Endothelial cell of umbilical vein (primary cell): ENCODE data around the gene QSER1. TPM values are rescaled to one million over a fixed set of nuclear protein-coding genes. Genes with fewer than 3 reads are reported as not detected.
A peak's percentile ranks its signal among the peaks of the same experiment; 100 is the strongest.

Experiments
- BruUV-seq: library from RNA; stranded (reverse); fragments of 400-500 nt; replicated peaks from 2 replicates; lab custom pipeline; 2021; lab: Mats Ljungman, UMichigan
- CTCF ChIA-PET: fragments of 300-600, 350-600 bp; sonication (Branson Sonifier 250); formaldehyde crosslinking; loops from one replicate; lab custom pipeline; 2021; ENCODE audit warnings: antibody characterized with exemption, inconsistent platforms; lab: Charles Lee
- POLR2A ChIA-PET: fragments of 300-600, 350-600 bp; sonication (Branson Sonifier 250); formaldehyde crosslinking; loops from one replicate; lab custom pipeline; 2021; ENCODE audit warnings: antibody characterized with exemption, inconsistent platforms; lab: Charles Lee
- DNase-seq: peaks from one replicate; pipeline ENCODE4 v3.0.0-alpha.2; 2011; ENCODE audit warnings: low read depth, low spot score
- FAIRE-seq: peaks from 2 replicates; lab custom pipeline; 2011; peaks lifted over from hg19 to GRCh38; lab: Jason Lieb, UNC
- H2AFZ ChIP-seq: 2 replicates; pipeline ENCODE4 v1.6.0; 2012; ENCODE audit warnings: low read depth, low read length, control low read depth, inconsistent platforms
- H3K27ac ChIP-seq: 2 replicates; pipeline ENCODE4 v1.5.1; 2011; ENCODE audit warnings: low read depth, mild to moderate bottlenecking, control low read depth, low read length, moderate library complexity; ENCODE audit not compliant: insufficient read depth
- H3K27me3 ChIP-seq, 2 experiments: 2 replicates each; pipeline versions ENCODE4 v1.6.0 to v1.6.1; 2011; ENCODE audit warnings: low read length in 2 of 2, mixed read lengths in 1 of 2; ENCODE audit not compliant: control insufficient read depth in 2 of 2, insufficient read depth in 2 of 2
- H3K36me3 ChIP-seq, 2 experiments: 2 replicates in 1 of 2; 3 replicates in 1 of 2; pipeline ENCODE4 v1.5.1; 2011; ENCODE audit warnings: low read length in 2 of 2, mild to moderate bottlenecking in 1 of 2, moderate library complexity in 1 of 2; ENCODE audit not compliant: control insufficient read depth in 2 of 2, insufficient read depth in 2 of 2; ENCODE audit errors: extremely low read depth in 1 of 2
- H3K4me1 ChIP-seq: 3 replicates; pipeline ENCODE4 v1.5.1; 2011; ENCODE audit warnings: mild to moderate bottlenecking, low read length; ENCODE audit not compliant: control insufficient read depth, insufficient read depth; ENCODE audit errors: extremely low read depth
- H3K4me2 ChIP-seq: 2 replicates; pipeline ENCODE4 v1.6.1; 2011; ENCODE audit warnings: low read length, control low read depth, mixed read lengths; ENCODE audit not compliant: insufficient read depth
- H3K4me3 ChIP-seq, 3 experiments: fragments of 200-600 bp in 1 of 3; sonication (generic), shearing (Covaris generic) in 1 of 3; replicated peaks in 1 of 3; 2 replicates each; pipeline ENCODE4 v1.5.1; 2011 to 2016; ENCODE audit warnings: control low read depth in 3 of 3, low read length in 3 of 3, mild to moderate bottlenecking in 2 of 3, inconsistent platforms in 1 of 3, low read depth in 1 of 3, moderate library complexity in 1 of 3; ENCODE audit not compliant: insufficient read depth in 1 of 3
- H3K79me2 ChIP-seq: 2 replicates; pipeline ENCODE4 v1.6.0; 2012; ENCODE audit warnings: low read length, inconsistent platforms; ENCODE audit not compliant: control insufficient read depth, insufficient read depth
- H3K9ac ChIP-seq: replicated peaks from 2 replicates; pipeline ENCODE3; 2011; ENCODE audit warnings: low read length, control low read depth; ENCODE audit not compliant: insufficient read depth; ENCODE audit errors: extremely low read depth
- H3K9me1 ChIP-seq: replicated peaks from 3 replicates; pipeline ENCODE4 v1.6.0; 2011; ENCODE audit warnings: mild to moderate bottlenecking, low read length; ENCODE audit not compliant: control insufficient read depth, insufficient read depth; ENCODE audit errors: extremely low read depth
- H3K9me3 ChIP-seq: replicated peaks from 2 replicates; pipeline ENCODE4 v1.5.1; 2012; ENCODE audit warnings: low read length, inconsistent platforms; ENCODE audit not compliant: control insufficient read depth, insufficient read depth
- H4K20me1 ChIP-seq: replicated peaks from 2 replicates; pipeline ENCODE3; 2011; ENCODE audit warnings: mild to moderate bottlenecking, low read length; ENCODE audit not compliant: control insufficient read depth, insufficient read depth; ENCODE audit errors: extremely low read depth
- EZH2 ChIP-seq: IDR thresholded peaks from 2 replicates; pipeline ENCODE4 v1.6.1; 2012; ENCODE audit warnings: borderline replicate concordance, low read depth, mild to moderate bottlenecking, moderate library complexity, low read length, inconsistent platforms; ENCODE audit not compliant: severe bottlenecking
- POLR2A ChIP-seq: IDR thresholded peaks from 2 replicates; pipeline ENCODE4 v1.6.1; 2012; ENCODE audit warnings: low read depth, mild to moderate bottlenecking, control low read depth, low read length
- POLR2AphosphoS5 ChIP-seq: IDR thresholded peaks from 2 replicates; pipeline ENCODE4 v1.6.1; 2012; ENCODE audit warnings: low read depth, mild to moderate bottlenecking, control low read depth, low read length, moderate library complexity; ENCODE audit not compliant: insufficient read depth
- dilution Hi-C: fragments of 300-500 bp; cut with MboI; formaldehyde crosslinking; loops from one replicate; pipeline ENCODE4 v1.15.0; 2019; ENCODE audit warnings: low sequenced_read_pairs; ENCODE audit not compliant: extremely low pct_ligation_motif_present
- intact Hi-C: fragments of 100-400 bp; cut with micrococcal nuclease; formaldehyde crosslinking; loops from one replicate; pipeline ENCODE4 v1.10.0; 2022
- polyA plus RNA-seq, 4 experiments: library from polyadenylated mRNA; depleted of rRNA in 3 of 4; stranded (reverse) in 3 of 4; unstranded in 1 of 4; fragments of >200 nt; gene quantifications; 2 replicates each; pipeline versions ENCODE4 v1.2.1 to v1.2.3, GENCODE V29; 2011 to 2012; ENCODE audit warnings: missing spikeins in 1 of 4
- total RNA-seq: library from RNA; stranded (reverse); gene quantifications from 2 replicates; pipeline ENCODE4 v1.2.3, GENCODE V29; 2021

Gene QSER1
- total and polyA plus RNA-seq, 2 donors (not counting 3 experiments of a cell fraction or from before 2014, with no cell fraction given), result 5.5 to 36.6 TPM

DNA sequence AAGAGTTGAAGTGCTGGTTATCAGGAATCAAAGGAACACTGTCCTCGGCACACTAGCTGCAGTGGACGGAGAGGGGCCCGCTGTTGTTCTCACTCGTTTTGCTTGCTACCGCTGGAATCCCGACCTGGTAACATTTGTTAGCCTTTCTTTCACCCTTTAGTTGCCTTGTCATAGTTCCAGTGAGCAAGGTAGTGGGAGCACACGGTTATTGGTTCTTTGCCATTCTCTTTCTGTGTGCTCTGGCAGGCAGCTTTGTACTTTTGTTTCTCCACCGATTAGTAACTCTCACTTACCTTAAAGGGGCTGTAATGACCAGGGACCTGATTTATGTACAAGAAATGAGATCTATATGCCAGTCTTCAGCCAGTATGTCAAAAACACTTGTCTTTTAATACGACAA lies 124.9 kb downstream of the QSER1 start:
- intact Hi-C loops, result no loop called here
- H3K36me3 ChIP-seq, result no peaks in the 10 kb centered on the region
- peaks cover 5% of the 10 kb centered on the region for H3K4me1 ChIP-seq
- H3K4me2 ChIP-seq, result no peak overlapping the region
- no peaks in the 10 kb centered on the region for H3K9me1 ChIP-seq
- TF ChIP-seq POLR2A (no peak), EZH2 (peak; percentile 27)
- no peak for FAIRE-seq
- H3K79me2 ChIP-seq, result no peaks in the 10 kb centered on the region
- no peak overlapping the region for H2AFZ ChIP-seq
- DNase-seq, result no peak
- H3K4me3 ChIP-seq, result no peak overlapping the region
- BruUV-seq, result no TSS peak
- ChIA-PET CTCF (no interaction called here), POLR2A (interaction anchor here (0.6 kb wide), 1 partner anchor 815 kb away, joined by 7 read pairs; no protein-coding TSS in a partner anchor)
- no peak overlapping the region for H3K9ac ChIP-seq
- no peak overlapping the region for H3K27ac ChIP-seq
- dilution Hi-C loops, result no loop called here
- no peaks in the 10 kb centered on the region for H4K20me1 ChIP-seq
- peaks cover 20 to 39% of the 10 kb centered on the region in 2 experiments for H3K27me3 ChIP-seq
- no peaks in the 10 kb centered on the region for H3K9me3 ChIP-seq

DNA sequence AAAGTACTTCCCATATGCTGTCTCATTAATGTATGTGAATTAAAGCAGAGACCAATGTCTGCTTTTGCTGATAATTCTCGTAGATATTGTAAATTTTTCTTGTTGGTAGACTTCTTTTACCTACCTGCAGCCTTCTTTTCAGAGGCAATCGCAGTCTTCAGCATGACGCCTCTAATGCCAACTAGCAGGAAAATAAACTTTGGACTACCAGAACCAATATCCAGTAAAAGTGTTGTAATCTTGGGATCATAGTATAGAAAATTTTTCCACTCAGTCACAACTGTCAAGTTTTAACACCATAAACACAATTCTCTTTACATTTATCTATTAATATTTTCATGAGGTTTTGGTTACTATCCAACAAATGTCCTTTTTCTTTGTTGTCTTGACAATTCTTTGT lies 125.4 kb downstream of the QSER1 start:
- TF ChIP-seq POLR2AphosphoS5, result no peak
- ChIA-PET CTCF (no interaction called here), POLR2A (interaction anchor here (0.6 kb wide), 1 partner anchor 815 kb away, joined by 7 read pairs; no protein-coding TSS in a partner anchor)
- H3K79me2 ChIP-seq, result no peaks in the 10 kb centered on the region
- no peak overlapping the region for H3K4me3 ChIP-seq
- H3K9ac ChIP-seq, result no peak overlapping the region
- peaks cover 5% of the 10 kb centered on the region for H3K4me1 ChIP-seq
- no peaks in the 10 kb centered on the region for H3K9me1 ChIP-seq
- H3K4me2 ChIP-seq, result no peak overlapping the region
- H3K27me3 ChIP-seq, result peaks cover 20 to 39% of the 10 kb centered on the region in 2 experiments
- H3K9me3 ChIP-seq, result no peaks in the 10 kb centered on the region
- no peaks in the 10 kb centered on the region for H4K20me1 ChIP-seq
- FAIRE-seq (no peak), DNase-seq (no peak)
- no TSS peak for BruUV-seq
- dilution Hi-C loops (no loop called here), intact Hi-C loops (no loop called here)
- H2AFZ ChIP-seq, result no peak overlapping the region
- no peak overlapping the region for H3K27ac ChIP-seq
- H3K36me3 ChIP-seq, result no peaks in the 10 kb centered on the region
